Ovary (tissue), 3 donors: Measurements from ENCODE around the gene METAP1.

ENCODE experiments used
- CTCF ChIP-seq, 3 donors: fragments of 450-650 bp in 2 of 3; fragments of 200-600 bp in 1 of 3; IDR thresholded peaks; one replicate each; pipeline versions ENCODE4 v1.5.1 to v1.8.0; 2016 to 2022; ENCODE audit warnings: antibody characterized with exemption in 3 of 3, mild to moderate bottlenecking in 1 of 3
- EP300 ChIP-seq: sonication (generic); formaldehyde crosslinking; IDR thresholded peaks from one replicate; pipeline ENCODE4 v1.6.1; 2017; ENCODE audit warnings: antibody characterized with exemption
- POLR2A ChIP-seq: fragments of 450-650 bp; IDR thresholded peaks from one replicate; pipeline ENCODE4 v1.6.1; 2017; ENCODE audit warnings: antibody characterized with exemption, mild to moderate bottlenecking, moderate library complexity
- donor health status: DM: no; HTN: no; CAD: no.

- TF ChIP-seq CTCF (IDR thresholded peaks at IDR 0.05) (no peak), EP300 (no peak), POLR2A (no peak)
Measured at GRCh38 chr4:98958065-98958464, 37.5 kb upstream of the METAP1 start.
